ENCODE measurements around the gene EIF1AD. TPM values are rescaled to one million over a fixed set of nuclear protein-coding genes. Genes with fewer than 3 reads are reported as not detected.

EIF1AD gene
- total and polyA plus RNA-seq, 9 donors = 15.2 to 42.1 (median 30.2) TPM

DNA sequence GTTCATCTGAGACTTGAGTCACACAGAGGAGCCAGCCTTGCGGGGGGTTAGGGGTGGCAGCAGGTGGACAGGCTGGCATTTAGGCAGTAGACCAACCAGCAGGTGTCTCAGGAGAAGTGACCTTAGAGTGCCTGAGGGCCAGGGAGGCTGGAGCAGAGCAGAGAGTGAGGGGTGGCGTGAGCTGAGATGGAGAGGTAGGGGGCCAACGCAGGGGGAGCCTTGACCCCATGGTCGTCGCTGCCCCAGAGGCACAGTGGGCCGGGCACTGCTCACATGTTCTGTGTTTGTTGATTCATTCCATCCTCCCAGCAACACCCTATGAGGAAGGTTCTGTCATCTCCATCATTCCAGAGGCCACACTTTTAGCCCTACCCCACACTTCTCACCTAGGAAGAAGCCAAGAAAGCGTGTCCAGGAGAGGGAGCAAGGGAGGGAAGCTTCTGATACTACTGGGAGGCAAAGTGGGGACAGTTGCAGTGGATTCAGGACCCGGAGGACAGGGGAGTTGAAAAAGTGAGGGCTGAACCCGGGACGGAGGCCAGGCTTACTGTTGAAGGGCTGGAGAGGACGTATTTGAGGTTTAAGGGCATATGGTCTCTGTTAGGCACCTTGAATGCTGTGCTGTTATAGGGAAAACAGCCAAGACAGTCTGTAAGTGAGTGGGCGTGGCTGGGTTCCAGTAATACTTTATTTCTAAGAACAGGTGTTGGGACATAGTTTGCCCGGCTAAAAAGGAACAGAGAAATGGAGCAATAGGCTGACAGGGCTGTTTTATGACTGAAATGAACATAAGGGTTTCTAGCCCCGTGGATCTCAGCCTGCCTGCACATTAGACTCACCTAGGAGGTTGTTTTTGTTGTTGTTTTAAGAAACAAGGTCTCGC lies 33.1 kb downstream of the EIF1AD start:
- intact Hi-C loops (cut with DNase I) = loop anchor here in 2 of 4 donors (5.0 to 10.0 kb wide), 2 partner anchors 47 to 84 kb away; partner anchors contain the start of gene FIBP (in 1 of the 2)
- Histone ChIP-seq H3K27me3 (no peaks in the 10 kb centered on the region), H3K4me3 (no peak overlapping the region), H3K4me1 (ENCODE audit: insufficient read depth) (no peaks in the 10 kb centered on the region), H3K36me3 (no peaks in the 10 kb centered on the region), H3K27ac (no peak overlapping the region), H3K9me3 (no peaks in the 10 kb centered on the region)
- no peak for DNase-seq
- 69 to 73% (median 71%) methylated on average over 15 of the region's 15 CpGs for WGBS, 3 donors
- no peak for TF ChIP-seq POLR2A (IDR thresholded peaks at IDR 0.05)
- no peak for TF ChIP-seq EP300 (IDR thresholded peaks at IDR 0.05)
- TF ChIP-seq, protein P1, sequence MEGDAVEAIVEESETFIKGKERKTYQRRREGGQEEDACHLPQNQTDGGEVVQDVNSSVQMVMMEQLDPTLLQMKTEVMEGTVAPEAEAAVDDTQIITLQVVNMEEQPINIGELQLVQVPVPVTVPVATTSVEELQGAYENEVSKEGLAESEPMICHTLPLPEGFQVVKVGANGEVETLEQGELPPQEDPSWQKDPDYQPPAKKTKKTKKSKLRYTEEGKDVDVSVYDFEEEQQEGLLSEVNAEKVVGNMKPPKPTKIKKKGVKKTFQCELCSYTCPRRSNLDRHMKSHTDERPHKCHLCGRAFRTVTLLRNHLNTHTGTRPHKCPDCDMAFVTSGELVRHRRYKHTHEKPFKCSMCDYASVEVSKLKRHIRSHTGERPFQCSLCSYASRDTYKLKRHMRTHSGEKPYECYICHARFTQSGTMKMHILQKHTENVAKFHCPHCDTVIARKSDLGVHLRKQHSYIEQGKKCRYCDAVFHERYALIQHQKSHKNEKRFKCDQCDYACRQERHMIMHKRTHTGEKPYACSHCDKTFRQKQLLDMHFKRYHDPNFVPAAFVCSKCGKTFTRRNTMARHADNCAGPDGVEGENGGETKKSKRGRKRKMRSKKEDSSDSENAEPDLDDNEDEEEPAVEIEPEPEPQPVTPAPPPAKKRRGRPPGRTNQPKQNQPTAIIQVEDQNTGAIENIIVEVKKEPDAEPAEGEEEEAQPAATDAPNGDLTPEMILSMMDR (IDR thresholded peaks at IDR 0.05) = no peak

DNA sequence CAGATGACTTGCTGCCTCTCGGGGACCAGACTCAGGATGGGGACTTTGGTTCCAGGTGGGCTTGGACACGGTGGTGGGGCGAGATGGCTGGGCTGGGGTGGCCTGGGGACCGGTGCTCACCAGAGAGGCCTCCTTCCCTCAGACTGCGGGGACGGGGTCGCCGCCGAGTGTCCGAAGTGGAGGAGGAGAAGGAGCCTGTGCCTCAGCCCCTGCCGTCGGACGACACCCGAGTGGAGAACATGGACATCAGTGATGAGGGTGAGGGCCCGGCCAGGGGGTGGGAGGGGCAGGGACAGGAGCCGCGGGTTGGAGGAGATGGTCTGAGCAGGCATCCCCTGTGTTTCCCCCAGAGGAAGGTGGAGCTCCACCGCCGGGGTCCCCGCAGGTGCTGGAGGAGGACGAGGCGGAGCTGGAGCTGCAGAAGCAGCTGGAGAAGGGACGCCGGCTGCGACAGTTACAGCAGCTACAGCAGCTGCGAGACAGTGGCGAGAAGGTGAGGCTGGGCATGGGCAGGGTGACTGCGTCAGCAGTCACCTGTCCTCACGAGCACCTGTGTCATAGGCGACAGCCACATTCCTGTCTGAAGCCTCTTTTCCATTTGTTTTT lies 34.5 kb downstream of the EIF1AD start:
- Histone ChIP-seq H3K4me3 (no peak overlapping the region), H3K27me3 (no peaks in the 10 kb centered on the region), H3K9me3 (no peaks in the 10 kb centered on the region), H3K4me1 (ENCODE audit: insufficient read depth) (peaks cover 7% of the 10 kb centered on the region), H3K27ac (no peak overlapping the region), H3K36me3 (no peaks in the 10 kb centered on the region)
- WGBS, 3 donors = 89 to 90% (median 89%) methylated on average over 30 of the region's 30 CpGs
- intact Hi-C loops (cut with DNase I) = loop anchor here in 2 of 4 donors (5.0 to 10.0 kb wide), 2 partner anchors 45 to 83 kb away; partner anchors contain the start of gene FIBP (in 1 of the 2)
- TF ChIP-seq EP300 (IDR thresholded peaks at IDR 0.05) (no peak), POLR2A (IDR thresholded peaks at IDR 0.05) (no peak)
- TF ChIP-seq, protein P1 (IDR thresholded peaks at IDR 0.05) = no peak
- no peak for DNase-seq

DNA sequence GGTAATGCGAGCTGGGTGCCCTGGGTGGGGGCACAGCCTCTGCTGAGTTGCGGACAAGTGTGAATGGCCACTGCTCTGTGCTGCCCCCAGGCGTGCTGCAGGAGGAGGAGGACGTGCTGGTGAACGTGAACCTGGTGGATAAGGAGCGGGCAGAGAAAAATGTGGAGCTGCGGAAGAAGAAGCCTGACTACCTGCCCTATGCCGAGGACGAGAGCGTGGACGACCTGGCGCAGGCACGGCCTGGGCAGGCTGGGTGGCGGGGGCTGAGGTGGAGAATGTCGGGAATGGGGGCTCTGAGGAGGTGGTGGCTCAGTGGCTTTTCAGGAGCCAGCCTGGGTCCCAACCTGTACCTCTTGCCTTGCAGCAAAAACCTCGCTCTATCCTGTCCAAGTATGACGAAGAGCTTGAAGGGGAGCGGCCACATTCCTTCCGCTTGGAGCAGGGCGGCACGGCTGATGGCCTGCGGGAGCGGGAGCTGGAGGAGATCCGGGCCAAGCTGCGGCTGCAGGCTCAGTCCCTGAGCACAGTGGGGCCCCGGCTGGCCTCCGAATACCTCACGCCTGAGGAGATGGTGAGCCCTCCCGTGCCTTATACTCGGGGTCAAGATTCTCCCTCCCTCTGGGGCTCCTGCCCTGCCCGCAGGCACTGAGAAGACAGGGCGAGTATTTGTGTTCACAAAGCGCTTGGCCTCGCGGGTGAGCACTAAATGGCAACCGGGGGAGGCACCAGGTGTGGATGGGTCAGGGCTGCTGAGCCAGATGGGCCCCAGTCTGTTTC lies 35.8 kb downstream of the EIF1AD start:
- no peaks in the 10 kb centered on the region for H3K9me3 ChIP-seq
- no peak overlapping the region for H3K27ac ChIP-seq
- DNase-seq = no peak
- no peak overlapping the region for H3K4me3 ChIP-seq
- TF ChIP-seq POLR2A (IDR thresholded peaks at IDR 0.05) = no peak
- TF ChIP-seq EP300 (IDR thresholded peaks at IDR 0.05) = no peak
- TF ChIP-seq, protein P1 (IDR thresholded peaks at IDR 0.05) = no peak
- no peaks in the 10 kb centered on the region for H3K36me3 ChIP-seq
- intact Hi-C loops (cut with DNase I) = loop anchor here in 2 of 4 donors (5.0 to 10.0 kb wide), 2 partner anchors 44 to 81 kb away; partner anchors contain the start of gene FIBP (in 1 of the 2)
- peaks cover 9% of the 10 kb centered on the region for H3K4me1 ChIP-seq (ENCODE audit: insufficient read depth)
- no peaks in the 10 kb centered on the region for H3K27me3 ChIP-seq
- WGBS, 3 donors = 84 to 87% (median 86%) methylated on average over 33 to 36 of the region's 36 CpGs

DNA sequence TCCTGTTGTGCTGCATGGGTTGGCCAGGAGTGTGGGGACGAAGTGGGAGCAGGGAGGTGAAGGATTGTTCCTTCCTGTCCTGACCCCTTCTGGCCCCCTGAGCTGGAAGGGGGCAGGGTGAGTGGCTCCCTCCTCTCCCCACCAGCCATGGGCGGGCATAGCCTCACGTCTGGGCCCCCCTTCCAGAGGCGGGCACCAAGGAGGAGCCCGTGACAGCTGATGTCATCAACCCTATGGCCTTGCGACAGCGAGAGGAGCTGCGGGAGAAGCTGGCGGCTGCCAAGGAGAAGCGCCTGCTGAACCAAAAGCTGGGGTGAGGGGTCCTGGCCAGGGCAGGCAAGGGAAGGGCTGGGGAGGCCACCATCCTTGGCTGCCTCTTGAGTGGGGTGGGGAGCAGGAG lies 37.1 kb downstream of the EIF1AD start:
- intact Hi-C loops (cut with DNase I) = loop anchor here in 2 of 4 donors (5.0 to 10.0 kb wide), 4 partner anchors 32 to 80 kb away; partner anchors contain the start of gene FIBP (in 2 of the 2)
- Histone ChIP-seq H3K27me3 (no peaks in the 10 kb centered on the region), H3K9me3 (no peaks in the 10 kb centered on the region), H3K4me3 (no peak overlapping the region), H3K27ac (no peak overlapping the region), H3K36me3 (no peaks in the 10 kb centered on the region), H3K4me1 (ENCODE audit: insufficient read depth) (peaks cover 9% of the 10 kb centered on the region)
- no peak for DNase-seq
- 80 to 88% (median 87%) methylated on average over 7 to 10 of the region's 10 CpGs for WGBS, 3 donors
- no peak for TF ChIP-seq EP300 (IDR thresholded peaks at IDR 0.05)
- TF ChIP-seq, protein P1 (IDR thresholded peaks at IDR 0.05) = no peak
- TF ChIP-seq POLR2A (IDR thresholded peaks at IDR 0.05) = no peak
